Osteoblast (primary cell): ENCODE results near the gene UBTD2. TPM values are rescaled to one million over a fixed set of nuclear protein-coding genes. Genes with fewer than 3 reads are reported as not detected.

Experiments
- DNase-seq: peaks from one replicate; pipeline ENCODE4 v3.0.0; 2011; ENCODE audit warnings: low spot score, mixed read lengths; ENCODE audit not compliant: insufficient read length; ENCODE audit errors: missing footprints
- H2AFZ ChIP-seq: 2 replicates; pipeline ENCODE4 v1.6.0; 2011; ENCODE audit warnings: mild to moderate bottlenecking, low read length
- H3K27ac ChIP-seq: 2 replicates; pipeline ENCODE4 v1.5.1; 2011; ENCODE audit warnings: mild to moderate bottlenecking, low read depth, low read length, moderate library complexity
- H3K27me3 ChIP-seq: 2 replicates; pipeline ENCODE4 v1.6.0; 2012; ENCODE audit warnings: mild to moderate bottlenecking, control low read depth, inconsistent platforms, low read length, moderate library complexity; ENCODE audit not compliant: insufficient read depth
- H3K36me3 ChIP-seq: 2 replicates; pipeline ENCODE4 v1.5.1; 2011; ENCODE audit warnings: mild to moderate bottlenecking, low read length, control low read depth, moderate library complexity; ENCODE audit not compliant: insufficient read depth
- H3K4me1 ChIP-seq: 2 replicates; pipeline ENCODE4 v1.5.1; 2011; ENCODE audit warnings: mild to moderate bottlenecking, low read length, control low read depth, moderate library complexity; ENCODE audit not compliant: insufficient read depth
- H3K4me2 ChIP-seq: 2 replicates; pipeline ENCODE4 v1.6.0; 2011; ENCODE audit warnings: mild to moderate bottlenecking, low read length; ENCODE audit not compliant: insufficient read depth
- H3K4me3 ChIP-seq: fragments of 200-600 bp; sonication (generic); 3 replicates; pipeline ENCODE4 v1.5.1; 2012; ENCODE audit warnings: mild to moderate bottlenecking, low read length, inconsistent platforms; ENCODE audit not compliant: insufficient read depth
- H3K79me2 ChIP-seq: 2 replicates; pipeline ENCODE4 v1.6.0; 2012; ENCODE audit warnings: mild to moderate bottlenecking, low read length, control low read depth, inconsistent platforms; ENCODE audit not compliant: insufficient read depth
- H3K9me3 ChIP-seq: 2 replicates; pipeline ENCODE4 v1.5.1; 2011; ENCODE audit warnings: low read depth, low read length, control low read depth
- H4K20me1 ChIP-seq: 2 replicates; pipeline ENCODE4 v1.6.0; 2012; ENCODE audit warnings: mild to moderate bottlenecking, low read length, control low read depth; ENCODE audit not compliant: insufficient read depth
- total RNA-seq: library from RNA; depleted of rRNA; stranded (reverse); fragments of >200 nt; gene quantifications from 2 replicates; pipeline ENCODE4 v1.2.3, GENCODE V29; 2012
- TF ChIP-seq, protein P1 (sequence below): IDR thresholded peaks from 2 replicates; pipeline ENCODE4 v1.5.1; 2011; ENCODE audit warnings: mild to moderate bottlenecking, low read depth, low read length, moderate library complexity; ENCODE audit errors: extremely low read depth

UBTD2 gene
- total RNA-seq, 1 donor: 37.6 TPM

DNA sequence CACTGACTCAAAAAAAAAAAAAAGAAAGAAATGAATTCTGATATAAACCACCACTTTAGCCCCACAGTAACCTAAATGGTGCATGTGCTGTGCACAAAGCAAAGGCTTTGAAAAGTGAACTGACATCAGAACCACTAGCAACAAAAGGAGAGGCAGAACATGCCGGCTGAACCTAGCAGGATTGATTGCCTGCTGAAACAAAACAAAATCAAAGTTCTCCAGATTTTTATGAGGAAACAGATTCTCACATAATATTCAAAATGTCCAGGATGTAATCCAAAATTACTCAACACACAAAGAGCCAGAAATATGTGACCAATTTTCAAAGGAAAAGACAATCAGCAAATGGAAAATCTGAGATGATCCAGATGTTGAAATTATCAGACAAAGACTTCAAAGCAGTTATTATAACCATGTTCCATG lies 37.9 kb downstream of the UBTD2 start:
- H3K4me1 ChIP-seq: peaks cover 5% of the 10 kb centered on the region
- TF ChIP-seq, protein P1, sequence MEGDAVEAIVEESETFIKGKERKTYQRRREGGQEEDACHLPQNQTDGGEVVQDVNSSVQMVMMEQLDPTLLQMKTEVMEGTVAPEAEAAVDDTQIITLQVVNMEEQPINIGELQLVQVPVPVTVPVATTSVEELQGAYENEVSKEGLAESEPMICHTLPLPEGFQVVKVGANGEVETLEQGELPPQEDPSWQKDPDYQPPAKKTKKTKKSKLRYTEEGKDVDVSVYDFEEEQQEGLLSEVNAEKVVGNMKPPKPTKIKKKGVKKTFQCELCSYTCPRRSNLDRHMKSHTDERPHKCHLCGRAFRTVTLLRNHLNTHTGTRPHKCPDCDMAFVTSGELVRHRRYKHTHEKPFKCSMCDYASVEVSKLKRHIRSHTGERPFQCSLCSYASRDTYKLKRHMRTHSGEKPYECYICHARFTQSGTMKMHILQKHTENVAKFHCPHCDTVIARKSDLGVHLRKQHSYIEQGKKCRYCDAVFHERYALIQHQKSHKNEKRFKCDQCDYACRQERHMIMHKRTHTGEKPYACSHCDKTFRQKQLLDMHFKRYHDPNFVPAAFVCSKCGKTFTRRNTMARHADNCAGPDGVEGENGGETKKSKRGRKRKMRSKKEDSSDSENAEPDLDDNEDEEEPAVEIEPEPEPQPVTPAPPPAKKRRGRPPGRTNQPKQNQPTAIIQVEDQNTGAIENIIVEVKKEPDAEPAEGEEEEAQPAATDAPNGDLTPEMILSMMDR: no peak
- no peak overlapping the region for H2AFZ ChIP-seq
- H3K79me2 ChIP-seq: peaks cover 73% of the 10 kb centered on the region
- no peaks in the 10 kb centered on the region for H3K36me3 ChIP-seq
- no peak overlapping the region for H3K27ac ChIP-seq
- no peaks in the 10 kb centered on the region for H3K27me3 ChIP-seq
- H3K4me3 ChIP-seq: no peak overlapping the region
- H3K9me3 ChIP-seq: no peaks in the 10 kb centered on the region
- no peak overlapping the region for H3K4me2 ChIP-seq
- peaks cover 23% of the 10 kb centered on the region for H4K20me1 ChIP-seq
- no peak for DNase-seq

DNA sequence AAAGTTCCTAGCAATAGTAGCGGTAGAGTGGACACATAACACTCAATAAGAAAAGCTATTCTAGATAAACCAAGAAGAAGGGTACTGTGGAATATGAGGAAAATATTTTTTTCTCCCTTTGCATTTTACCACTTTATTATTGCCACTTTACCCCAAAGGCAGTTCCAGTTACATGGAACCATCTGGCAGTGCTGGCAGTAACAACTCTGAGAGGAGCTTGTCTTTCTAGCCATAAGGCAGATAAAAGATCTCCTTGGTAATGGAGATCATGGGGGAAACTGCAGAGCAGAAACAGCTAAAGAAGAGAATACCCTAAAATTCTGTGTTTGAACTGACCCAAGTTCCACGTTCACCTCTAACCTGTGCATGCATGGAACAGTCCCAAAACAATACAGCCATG lies 38.5 kb downstream of the UBTD2 start:
- Histone ChIP-seq H3K4me2 (no peak overlapping the region), H3K27me3 (no peaks in the 10 kb centered on the region), H2AFZ (no peak overlapping the region), H3K79me2 (peaks cover 69% of the 10 kb centered on the region), H3K36me3 (no peaks in the 10 kb centered on the region), H3K4me3 (no peak overlapping the region), H4K20me1 (peaks cover 23% of the 10 kb centered on the region), H3K9me3 (no peaks in the 10 kb centered on the region), H3K27ac (no peak overlapping the region), H3K4me1 (peaks cover 5% of the 10 kb centered on the region)
- peak; percentile 32 for DNase-seq
- TF ChIP-seq, protein P1: no peak

DNA sequence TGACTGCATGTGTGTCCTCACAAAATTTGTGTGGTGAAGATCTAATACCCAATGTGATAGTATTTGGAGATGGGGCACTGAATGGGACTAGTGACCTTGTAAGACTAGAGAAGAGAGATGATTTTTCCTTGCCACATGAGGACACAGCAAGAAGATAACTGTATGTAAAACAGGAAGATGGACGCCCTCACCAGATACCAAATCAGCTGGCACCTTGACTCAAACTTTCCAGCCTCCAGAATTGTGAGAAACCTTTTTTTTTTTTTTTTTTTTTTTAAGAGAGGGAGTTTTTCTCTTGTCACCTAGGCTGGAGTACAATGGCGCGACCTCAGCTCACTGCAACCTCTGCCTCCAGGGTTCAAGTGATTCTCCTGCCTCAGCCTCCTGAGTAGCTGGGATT lies 40.3 kb downstream of the UBTD2 start:
- TF ChIP-seq, protein P1: no peak
- Histone ChIP-seq H3K4me1 (peaks cover 5% of the 10 kb centered on the region), H3K9me3 (no peaks in the 10 kb centered on the region), H4K20me1 (peaks cover 30% of the 10 kb centered on the region), H3K27ac (no peak overlapping the region), H3K4me3 (no peak overlapping the region), H3K36me3 (no peaks in the 10 kb centered on the region), H3K79me2 (peaks cover 69% of the 10 kb centered on the region), H2AFZ (no peak overlapping the region), H3K27me3 (no peaks in the 10 kb centered on the region), H3K4me2 (no peak overlapping the region)
- DNase-seq: no peak

DNA sequence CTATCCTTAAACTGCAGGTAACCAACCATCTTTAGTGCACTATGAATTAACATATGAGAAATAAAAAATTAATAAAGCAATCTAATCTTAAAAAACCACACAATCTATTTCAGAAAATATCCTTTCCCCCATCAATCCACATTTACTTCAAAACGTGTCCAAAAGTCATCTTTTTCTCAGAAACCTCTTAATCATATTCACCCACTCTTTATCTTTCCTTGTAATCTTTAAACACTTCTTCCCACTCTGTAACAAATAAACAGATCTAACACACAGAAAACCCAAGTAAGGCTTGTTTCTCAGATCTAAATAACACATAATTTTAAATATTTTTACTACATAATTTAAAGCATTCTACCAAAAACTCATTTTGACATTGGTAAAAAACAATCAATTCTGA lies 45.2 kb downstream of the UBTD2 start:
- peaks cover 34% of the 10 kb centered on the region for H4K20me1 ChIP-seq
- H3K79me2 ChIP-seq: peaks cover 65% of the 10 kb centered on the region
- TF ChIP-seq, protein P1: no peak

More for the DNA sequence above, 45.2 kb downstream of the UBTD2 start:
- Histone ChIP-seq H3K36me3 (peaks cover 6% of the 10 kb centered on the region), H3K9me3 (no peaks in the 10 kb centered on the region), H3K4me3 (no peak overlapping the region), H3K4me2 (no peak overlapping the region), H3K27me3 (no peaks in the 10 kb centered on the region), H3K27ac (no peak overlapping the region), H3K4me1 (peaks cover 6% of the 10 kb centered on the region), H2AFZ (no peak overlapping the region)
- DNase-seq: no peak
